Gastroesophageal sphincter (tissue), 3 donors: Measurements from ENCODE around the gene FREY1.

ENCODE experiments used
- CTCF ChIP-seq, 4 experiments: fragments of 200-600 bp in 2 of 4; fragments of 450-650 bp in 2 of 4; sonication (generic) in 1 of 4; IDR thresholded peaks; one replicate each; pipeline ENCODE4 v1.5.1; 2017 to 2019; ENCODE audit warnings: antibody characterized with exemption in 4 of 4, mild to moderate bottlenecking in 2 of 4, moderate library complexity in 2 of 4
- EP300 ChIP-seq: sonication (generic); formaldehyde crosslinking; IDR thresholded peaks from one replicate; pipeline ENCODE4 v1.6.1; 2017; ENCODE audit warnings: antibody characterized with exemption, mild to moderate bottlenecking
- POLR2AphosphoS5 ChIP-seq: sonication (generic); formaldehyde crosslinking; IDR thresholded peaks from one replicate; pipeline ENCODE4 v1.6.1; 2017; ENCODE audit warnings: antibody characterized with exemption

GRCh38 chr11:45879803-45880686 lies 27.0 kb downstream of the FREY1 start:
- no peak for TF ChIP-seq CTCF (IDR thresholded peaks at IDR 0.05)
- TF ChIP-seq EP300: no peak
- no peak for TF ChIP-seq POLR2AphosphoS5
